Panc1 (cell line): ENCODE measurements around the gene ITPRIP. TPM values are rescaled to one million over a fixed set of nuclear protein-coding genes. Genes with fewer than 3 reads are reported as not detected.
A peak's percentile ranks its signal among the peaks of the same experiment; 100 is the strongest.

Source experiments
- ATAC-seq: fragments of 200-7000 bp; cut with Tn5 transposase; 2 replicates; pipeline ENCODE4 v1.9.1; 2020; ENCODE audit warnings: mild to moderate bottlenecking, moderate library complexity
- BruUV-seq: library from RNA; stranded (reverse); fragments of 400-500 nt; replicated peaks from 2 replicates; lab custom pipeline; 2021; lab: Mats Ljungman, UMichigan
- CTCF ChIA-PET: fragments of 300-600 bp; sonication (Branson Sonifier 250); formaldehyde crosslinking; loops from one replicate; lab custom pipeline; 2022; ENCODE audit warnings: antibody characterized with exemption; lab: Charles Lee
- POLR2A ChIA-PET: fragments of 300-600 bp; sonication (Branson Sonifier 250); formaldehyde crosslinking; loops from one replicate; lab custom pipeline; 2022; ENCODE audit warnings: antibody characterized with exemption; lab: Charles Lee
- DNase-seq: peaks from one replicate; pipeline ENCODE4 v3.0.0-alpha.2; 2010; ENCODE audit warnings: low read depth, low spot score
- H3K27ac ChIP-seq: 2 replicates; pipeline ENCODE4 v1.5.1; 2011; ENCODE audit warnings: mild to moderate bottlenecking, low read length, inconsistent platforms
- H3K27me3 ChIP-seq: fragments of 200-500 bp; sonication (Bioruptor generic); 2 replicates; pipeline ENCODE4 v1.6.0; 2014; ENCODE audit warnings: low read length, inconsistent platforms; ENCODE audit not compliant: control insufficient read depth, insufficient read depth
- H3K36me3 ChIP-seq: fragments of 200-500 bp; sonication (Bioruptor generic); 2 replicates; pipeline ENCODE4 v1.5.1; 2014; ENCODE audit warnings: inconsistent platforms, mild to moderate bottlenecking, low read length, moderate library complexity; ENCODE audit not compliant: control insufficient read depth, insufficient read depth
- H3K4me1 ChIP-seq: 2 replicates; pipeline ENCODE4 v1.5.1; 2011; ENCODE audit warnings: inconsistent platforms, mild to moderate bottlenecking, low read length, moderate library complexity; ENCODE audit not compliant: control insufficient read depth, insufficient read depth
- H3K4me3 ChIP-seq, 2 experiments: 2 replicates each; pipeline ENCODE4 v1.5.1; 2011 to 2012; ENCODE audit warnings: low read depth in 2 of 2, low read length in 2 of 2, mild to moderate bottlenecking in 2 of 2, inconsistent platforms in 1 of 2, moderate library complexity in 1 of 2
- H3K9me3 ChIP-seq: fragments of 200-500 bp; sonication (Bioruptor generic); 2 replicates; pipeline ENCODE4 v1.5.1; 2014; ENCODE audit warnings: low read depth, mild to moderate bottlenecking, inconsistent platforms, low read length, moderate library complexity; ENCODE audit not compliant: control insufficient read depth, insufficient read depth
- CTCF ChIP-seq: fragments of 450-650 bp; IDR thresholded peaks from 2 replicates; pipeline ENCODE4 v1.5.1; 2017; ENCODE audit warnings: mild to moderate bottlenecking
- POLR2AphosphoS5 ChIP-seq: IDR thresholded peaks from 2 replicates; pipeline ENCODE4 v1.6.1; 2012; ENCODE audit warnings: mild to moderate bottlenecking, low read depth, low read length, moderate library complexity
- REST ChIP-seq, 2 experiments: IDR thresholded peaks; 2 replicates each; pipeline ENCODE4 v1.6.1; 2011 to 2012; ENCODE audit warnings: low read depth in 2 of 2, control low read depth in 1 of 2, low read length in 1 of 2, mild to moderate bottlenecking in 1 of 2, moderate library complexity in 1 of 2; ENCODE audit not compliant: insufficient read depth in 1 of 2
- SIN3A ChIP-seq: IDR thresholded peaks from 2 replicates; pipeline ENCODE4 v1.6.1; 2012; ENCODE audit warnings: low read depth, mild to moderate bottlenecking, low read length, moderate library complexity, borderline replicate concordance; ENCODE audit not compliant: insufficient read depth
- TCF7L2 ChIP-seq: IDR thresholded peaks from 2 replicates; pipeline ENCODE4 v1.6.1; 2011; ENCODE audit warnings: mild to moderate bottlenecking, low read depth, low read length, inconsistent platforms
- in situ Hi-C: cut with HindIII; loops from 2 replicates; pipeline ENCODE4 v1.10.0; 2016; ENCODE audit warnings: low sequenced_read_pairs, low pct_unique_long_range_greater_than_20kb
- intact Hi-C: fragments of 100-400 bp; cut with micrococcal nuclease; formaldehyde crosslinking; loops from one replicate; pipeline ENCODE4 v1.10.0; 2022; ENCODE audit not compliant: unreplicated experiment
- total RNA-seq: library from RNA; stranded (reverse); gene quantifications from one replicate; pipeline ENCODE4 v1.2.1, GENCODE V29; 2021; ENCODE audit not compliant: unreplicated experiment

Gene ITPRIP
- total RNA-seq, 1 experiment from 2014 or later, result 55.0 TPM

DNA sequence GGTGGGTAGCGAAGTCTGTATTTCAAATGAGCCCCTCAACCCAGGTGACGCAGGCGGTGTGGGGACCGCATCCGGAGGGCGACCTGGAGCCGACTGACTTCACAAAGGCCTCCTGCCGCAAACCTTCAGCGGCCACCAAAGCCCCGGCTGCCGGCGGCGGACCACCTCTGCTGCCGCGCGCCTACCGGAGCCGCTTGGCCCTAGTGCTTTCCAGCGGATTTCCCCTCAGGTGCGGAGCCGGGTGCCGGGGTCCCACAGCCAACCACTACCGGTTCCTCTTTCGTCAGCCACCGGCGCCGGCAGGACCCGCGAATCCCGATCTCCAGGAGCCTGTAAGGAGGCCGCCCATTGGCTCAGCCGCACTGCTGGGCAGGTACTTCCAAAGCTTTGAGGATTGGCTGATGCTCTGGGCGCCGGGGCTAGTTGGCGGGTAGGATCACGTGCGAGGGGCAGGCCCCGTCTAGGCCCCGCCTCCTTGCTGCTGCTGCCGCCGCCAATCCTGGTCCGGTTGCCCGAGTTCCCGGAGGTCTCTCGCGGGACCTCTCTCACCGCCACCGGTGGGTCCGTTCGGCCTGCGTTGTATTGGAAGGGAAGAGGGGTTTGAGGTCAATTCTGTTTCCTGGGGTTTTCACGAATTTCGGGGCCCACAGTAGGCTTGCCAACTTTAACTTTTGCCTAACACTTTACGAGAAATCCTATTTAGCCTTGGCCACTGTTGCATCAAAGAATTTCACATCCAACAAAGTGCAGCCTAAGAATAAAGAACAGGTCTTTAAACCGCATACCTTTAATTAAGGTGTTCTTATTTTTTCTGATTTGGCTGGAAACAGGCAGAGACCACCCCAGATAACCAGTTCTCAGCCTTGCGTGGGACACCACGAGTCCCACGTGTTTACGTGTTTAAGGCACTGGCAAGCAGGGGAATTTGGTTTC, 69.3 kb downstream of the ITPRIP start, which contains the start of gene GSTO2:
TSS of gene GSTO2 (plus strand) at position 472 of the 933 bp plus-strand sequence. CDS start 5,732 bp downstream, outside the sequence.
- TF ChIP-seq SIN3A (no peak; the same call in 1 of the 2 replicates), REST (IDR thresholded peaks at IDR 0.05; ENCODE audit: insufficient read depth in 1 of 2, low read depth in 2 of 2, low read length in 1 of 2) (no peak), TCF7L2 (no peak), CTCF (no peak), POLR2AphosphoS5 (peak; percentile 97)
- ATAC-seq (peak; percentile 99), DNase-seq (peak; percentile 88)
- no peaks in the 10 kb centered on the region for H3K9me3 ChIP-seq
- ChIA-PET POLR2A (no interaction called here), CTCF (no interaction called here)
- BruUV-seq, result no TSS peak
- H3K4me3 ChIP-seq, result peak within 1 kb of the TSS; percentile 62 to 91
- intact Hi-C loops (no loop called here), in situ Hi-C loops (no loop called here)
- H3K27ac ChIP-seq, result peak within 1 kb of the TSS; percentile 100
- H3K27me3 ChIP-seq, result no peaks in the 10 kb centered on the region
- H3K4me1 ChIP-seq, result peaks cover 13% of the 10 kb centered on the region
- peaks cover 33% of the 10 kb centered on the region for H3K36me3 ChIP-seq

DNA sequence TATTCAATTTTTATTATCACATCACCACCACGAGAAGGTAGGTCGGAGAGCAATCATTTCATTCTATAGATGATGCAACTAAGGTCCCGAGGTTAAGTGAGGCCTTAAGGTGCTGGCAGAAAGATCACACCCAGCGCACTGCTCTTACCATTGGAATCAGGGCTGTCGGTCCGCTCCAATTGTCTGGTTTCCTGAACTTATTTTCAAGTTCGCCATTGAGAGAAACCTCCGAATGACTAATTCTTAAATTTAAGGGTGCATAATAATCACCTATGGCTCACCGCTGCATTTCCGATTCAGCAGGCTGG, 69.9 kb downstream of the ITPRIP start:
- TF ChIP-seq TCF7L2, result no peak
- no peak for TF ChIP-seq REST (IDR thresholded peaks at IDR 0.05; ENCODE audit: insufficient read depth in 1 of 2, low read depth in 2 of 2, low read length in 1 of 2)
- TF ChIP-seq POLR2AphosphoS5, result no peak
- TF ChIP-seq CTCF, result no peak
- TF ChIP-seq SIN3A, result no peak

More for the DNA sequence above, 69.9 kb downstream of the ITPRIP start:
- Histone ChIP-seq H3K4me3 (peak overlapping the region; percentile 62 to 91), H3K4me1 (peaks cover 13% of the 10 kb centered on the region), H3K36me3 (peaks cover 40% of the 10 kb centered on the region), H3K27ac (peak overlapping the region; percentile 88), H3K9me3 (no peaks in the 10 kb centered on the region), H3K27me3 (no peaks in the 10 kb centered on the region)
- ChIA-PET CTCF (no interaction called here), POLR2A (no interaction called here)
- no peak for DNase-seq
- no TSS peak for BruUV-seq
- peak; percentile 20 for ATAC-seq
- in situ Hi-C loops (no loop called here), intact Hi-C loops (no loop called here)
